H1 (cell line): ENCODE measurements around the gene SEC23IP. TPM values are rescaled to one million over a fixed set of nuclear protein-coding genes. Genes with fewer than 3 reads are reported as not detected.

ENCODE experiments used
- GTF2F1 ChIP-seq: IDR thresholded peaks from 2 replicates; pipeline ENCODE4 v1.6.1; 2012; ENCODE audit warnings: low read depth, low read length, improper control_type of control experiment, borderline replicate concordance
- MAX ChIP-seq: IDR thresholded peaks from 2 replicates; pipeline ENCODE4 v1.6.1; 2012; ENCODE audit warnings: inconsistent platforms
- polyA plus RNA-seq, 7 experiments: library from polyadenylated mRNA; depleted of rRNA in 3 of 7; stranded (reverse) in 5 of 7; unstranded in 2 of 7; fragments of >200 nt in 5 of 7; fragments of 200-250 nt in 2 of 7; gene quantifications; 1 replicate in 5 of 7; 2 replicates in 1 of 7; 4 replicates in 1 of 7; pipeline versions ENCODE4 v1.2.1 to v1.2.3, GENCODE V29; 2011 to 2013; ENCODE audit warnings: missing spikeins in 2 of 7, mixed read lengths in 2 of 7
- total RNA-seq: library from RNA; stranded (reverse); fragmentation: NEBNext Ultra II Directional; extraction: Animal tissue kit (Norgen Biotek cat#: 25700); gene quantifications from 2 replicates; pipeline ENCODE4 v1.2.1, GENCODE V29; 2021

The SEC23IP gene
- total and polyA plus RNA-seq, 2 of the 8 experiments (the other 6 are each of a cell fraction or from before 2014, with no cell fraction given) = 29.0 to 105 TPM

- TF ChIP-seq GTF2F1 (no peak), MAX (no peak)
- TF ChIP-seq, all 59 proteins: peak for 0
Measured at GRCh38 chr10:119962837-119963236, 70.3 kb downstream of the SEC23IP start (continued).
